Measurements from ENCODE around the gene DQX1.

The DQX1 gene

GRCh38 chr2:74551530-74551929, 25.5 kb upstream of the DQX1 start:
- Histone ChIP-seq H3K9ac (no peak overlapping the region), H3K79me2 (no peaks in the 10 kb centered on the region), H2AFZ (no peak overlapping the region), H3K27ac (no peak overlapping the region), H3K4me1 (peaks cover 10% of the 10 kb centered on the region), H3K9me3 (ENCODE audit: control insufficient read depth, low read length) (no peaks in the 10 kb centered on the region), H3K36me3 (ENCODE audit: control insufficient read depth, insufficient read depth, low read length) (no peaks in the 10 kb centered on the region), H3K4me2 (ENCODE audit: low read length) (no peak overlapping the region), H3K4me3 (ENCODE audit: low read depth, low read length) (no peak overlapping the region), H3K27me3 (ENCODE audit: control insufficient read depth, insufficient read depth, low read length) (no peaks in the 10 kb centered on the region)
- TF ChIP-seq CTCF (IDR thresholded peaks at IDR 0.05), result no peak

- no peaks in the 10 kb centered on the region for H3K9me3 ChIP-seq (ENCODE audit: control insufficient read depth, low read length)
- no peak overlapping the region for H2AFZ ChIP-seq
- H3K79me2 ChIP-seq, result no peaks in the 10 kb centered on the region
- peaks cover 10% of the 10 kb centered on the region for H3K4me1 ChIP-seq
- TF ChIP-seq CTCF (IDR thresholded peaks at IDR 0.05), result no peak
- no peak overlapping the region for H3K4me3 ChIP-seq (ENCODE audit: low read depth, low read length)
- H3K9ac ChIP-seq, result no peak overlapping the region
- H3K36me3 ChIP-seq (ENCODE audit: control insufficient read depth, insufficient read depth, low read length), result no peaks in the 10 kb centered on the region
- H3K27me3 ChIP-seq (ENCODE audit: control insufficient read depth, insufficient read depth, low read length), result no peaks in the 10 kb centered on the region
- no peak overlapping the region for H3K27ac ChIP-seq
- no peak overlapping the region for H3K4me2 ChIP-seq (ENCODE audit: low read length)
Observed at GRCh38 chr2:74550231-74550630, 24.2 kb upstream of the DQX1 start.

- H3K27me3 ChIP-seq (ENCODE audit: control insufficient read depth, insufficient read depth, low read length), result no peaks in the 10 kb centered on the region
- peak overlapping the region; percentile 98 for H3K4me2 ChIP-seq (ENCODE audit: low read length)
- H2AFZ ChIP-seq, result peak overlapping the region; percentile 86
- no peak for TF ChIP-seq CTCF (IDR thresholded peaks at IDR 0.05)
- peak overlapping the region; percentile 69 for H3K4me3 ChIP-seq (ENCODE audit: low read depth, low read length)
- H3K79me2 ChIP-seq, result no peaks in the 10 kb centered on the region
- H3K9me3 ChIP-seq (ENCODE audit: control insufficient read depth, low read length), result no peaks in the 10 kb centered on the region
- H3K4me1 ChIP-seq, result peaks cover 10% of the 10 kb centered on the region
- peak overlapping the region; percentile 64 for H3K27ac ChIP-seq
- H3K36me3 ChIP-seq (ENCODE audit: control insufficient read depth, insufficient read depth, low read length), result no peaks in the 10 kb centered on the region
- peak overlapping the region; percentile 15 for H3K9ac ChIP-seq
Observed at GRCh38 chr2:74548900-74549826, 23.1 kb upstream of the DQX1 start.

GRCh38 chr2:74548285-74548899, 22.4 kb upstream of the DQX1 start:
- H3K4me1 ChIP-seq, result peaks cover 10% of the 10 kb centered on the region
- TF ChIP-seq CTCF (IDR thresholded peaks at IDR 0.05), result no peak

More at GRCh38 chr2:74548285-74548899, 22.4 kb upstream of the DQX1 start:
- Histone ChIP-seq H3K9ac (no peak overlapping the region), H3K9me3 (ENCODE audit: control insufficient read depth, low read length) (no peaks in the 10 kb centered on the region), H3K27ac (peak overlapping the region; percentile 64), H3K27me3 (ENCODE audit: control insufficient read depth, insufficient read depth, low read length) (no peaks in the 10 kb centered on the region), H3K79me2 (no peaks in the 10 kb centered on the region), H2AFZ (peak overlapping the region; percentile 86), H3K36me3 (ENCODE audit: control insufficient read depth, insufficient read depth, low read length) (no peaks in the 10 kb centered on the region), H3K4me3 (ENCODE audit: low read depth, low read length) (peak overlapping the region; percentile 69), H3K4me2 (ENCODE audit: low read length) (peak overlapping the region; percentile 98)

All from parathyroid adenoma (tissue), 2 donors.